ENCODE data around the gene FAM174C.

- no peak for TF ChIP-seq CTCF (IDR thresholded peaks at IDR 0.05)
- TF ChIP-seq POLR2AphosphoS5 (IDR thresholded peaks at IDR 0.05), result no peak
- no peak for TF ChIP-seq POLR2A (IDR thresholded peaks at IDR 0.05; ENCODE audit: low read depth)
- no peak for TF ChIP-seq EP300 (IDR thresholded peaks at IDR 0.05)
Measured at GRCh38 chr19:1238369-1239303, 36.7 kb upstream of the FAM174C start.
